Nephron (organoid): ENCODE data around the gene CPEB4.

Experiments used
- H3K27ac Mint-ChIP-seq, 3 experiments: 2 replicates each; pipeline ENCODE4 v1.8.0; 2020; ENCODE audit warnings: mixed read lengths in 3 of 3, mild to moderate bottlenecking in 2 of 3, moderate library complexity in 1 of 3
- H3K27me3 Mint-ChIP-seq: 2 replicates; pipeline ENCODE4 v1.8.0; 2021; ENCODE audit warnings: low read depth, mild to moderate bottlenecking, moderate library complexity, mixed read lengths
- H3K36me3 Mint-ChIP-seq: 2 replicates; pipeline ENCODE4 v1.8.0; 2020; ENCODE audit warnings: low read depth, mixed read lengths
- H3K4me1 Mint-ChIP-seq: 2 replicates; pipeline ENCODE4 v1.8.0; 2020; ENCODE audit warnings: mixed read lengths
- H3K4me3 Mint-ChIP-seq, 3 experiments: 2 replicates each; pipeline ENCODE4 v1.8.0; 2020; ENCODE audit warnings: mild to moderate bottlenecking in 3 of 3, mixed read lengths in 3 of 3, moderate library complexity in 2 of 3
- H3K9me3 Mint-ChIP-seq: 2 replicates; pipeline ENCODE4 v1.8.0; 2020; ENCODE audit warnings: mixed read lengths
- CTCF ChIP-seq, 3 experiments: fragments of 200-600 bp; sonication (generic); IDR thresholded peaks; one replicate each; pipeline ENCODE4 v1.5.0; 2021; ENCODE audit warnings: antibody characterized with exemption in 3 of 3; ENCODE audit not compliant: unreplicated experiment in 3 of 3

Gene CPEB4

GRCh38 chr5:173864126-173865050 lies 23.8 kb upstream of the CPEB4 start:
- Mint-ChIP-seq H3K4me1 (no peaks in the 10 kb centered on the region), H3K36me3 (no peaks in the 10 kb centered on the region), H3K9me3 (peaks cover 3% of the 10 kb centered on the region), H3K27me3 (no peaks in the 10 kb centered on the region), H3K4me3 (no peak overlapping the region), H3K27ac (no peak overlapping the region)
- TF ChIP-seq CTCF (IDR thresholded peaks at IDR 0.05; ENCODE audit: unreplicated experiment in 3 of 3) = no peak

- no peaks in the 10 kb centered on the region for H3K36me3 Mint-ChIP-seq
- no peak overlapping the region for H3K4me3 Mint-ChIP-seq
- TF ChIP-seq CTCF (IDR thresholded peaks at IDR 0.05; ENCODE audit: unreplicated experiment in 3 of 3) = no peak
Measured at GRCh38 chr5:173866243-173866857, 21.8 kb upstream of the CPEB4 start.

GRCh38 chr5:173866858-173867679 lies 21.1 kb upstream of the CPEB4 start:
- TF ChIP-seq CTCF (IDR thresholded peaks at IDR 0.05; ENCODE audit: unreplicated experiment in 3 of 3) = no peak
- Mint-ChIP-seq H3K4me1 (no peaks in the 10 kb centered on the region), H3K36me3 (no peaks in the 10 kb centered on the region), H3K27ac (no peak overlapping the region), H3K27me3 (no peaks in the 10 kb centered on the region), H3K9me3 (peaks cover 3% of the 10 kb centered on the region), H3K4me3 (no peak overlapping the region)

More at GRCh38 chr5:173866243-173866857, 21.8 kb upstream of the CPEB4 start:
- Mint-ChIP-seq H3K9me3 (peaks cover 3% of the 10 kb centered on the region), H3K4me1 (no peaks in the 10 kb centered on the region), H3K27me3 (no peaks in the 10 kb centered on the region), H3K27ac (no peak overlapping the region)

- Mint-ChIP-seq H3K27me3 (peaks cover 3% of the 10 kb centered on the region), H3K27ac (no peak overlapping the region), H3K4me3 (no peak overlapping the region), H3K4me1 (no peaks in the 10 kb centered on the region), H3K9me3 (peaks cover 3% of the 10 kb centered on the region), H3K36me3 (no peaks in the 10 kb centered on the region)
- no peak for TF ChIP-seq CTCF (IDR thresholded peaks at IDR 0.05; ENCODE audit: unreplicated experiment in 3 of 3)
Measured at GRCh38 chr5:173868096-173868880, 19.9 kb upstream of the CPEB4 start.

- H3K4me3 Mint-ChIP-seq = no peak overlapping the region
- no peaks in the 10 kb centered on the region for H3K36me3 Mint-ChIP-seq
- peaks cover 3% of the 10 kb centered on the region for H3K27me3 Mint-ChIP-seq
- TF ChIP-seq CTCF (IDR thresholded peaks at IDR 0.05; ENCODE audit: unreplicated experiment in 3 of 3) = no peak
- H3K4me1 Mint-ChIP-seq = no peaks in the 10 kb centered on the region
- H3K27ac Mint-ChIP-seq = no peak overlapping the region
- peaks cover 3% of the 10 kb centered on the region for H3K9me3 Mint-ChIP-seq
Measured at GRCh38 chr5:173869316-173869715, 18.8 kb upstream of the CPEB4 start.
